K562 (cell line): Measurements from ENCODE around the gene IPO9.

Experiments used
- HIVEP1 ChIP-seq: fragments of 250-450 bp; sonication (Bioruptor Pico); IDR thresholded peaks from 2 replicates; pipeline ENCODE4 v1.4.0; 2020; ENCODE audit warnings: mild to moderate bottlenecking
- MCM3 ChIP-seq: fragments of 450-650 bp; IDR thresholded peaks from 2 replicates; pipeline ENCODE4 v1.6.1; 2016
- POLR2A ChIP-seq: fragments of 450-650 bp; conservative IDR thresholded peaks from 2 replicates; pipeline ENCODE4 v1.6.1; 2016
- RNF2 ChIP-seq: sonication (generic); IDR thresholded peaks from 2 replicates; pipeline ENCODE4 v1.6.1; 2016
- SMAD4 ChIP-seq: fragments of 250-450 bp; sonication (Bioruptor Pico); conservative IDR thresholded peaks from 2 replicates; pipeline ENCODE4 v1.8.0; 2021; ENCODE audit warnings: inconsistent platforms, mild to moderate bottlenecking, moderate library complexity
- ZC3H11A ChIP-seq: IDR thresholded peaks from 2 replicates; pipeline ENCODE4 v1.6.1; 2012; ENCODE audit warnings: low read depth, low read length, improper control_type of control experiment
- TF ChIP-seq, protein P1 (sequence below): sonication (generic); formaldehyde crosslinking; IDR thresholded peaks from 2 replicates; pipeline ENCODE4 v1.8.1; 2023; ENCODE audit warnings: mild to moderate bottlenecking, missing genetic modification reagents
- TF ChIP-seq, protein P2 (sequence below): sonication (generic); formaldehyde crosslinking; IDR thresholded peaks from 2 replicates; pipeline ENCODE4 v1.5.0; 2020; ENCODE audit warnings: missing genetic modification reagents
- TF ChIP-seq, protein P3 (sequence below): fragments of 150-350 bp; conservative IDR thresholded peaks from 2 replicates; pipeline ENCODE4 v1.6.1; 2014; ENCODE audit warnings: low read length
- TF ChIP-seq, protein P4 (sequence below): fragments of 450-650 bp; IDR thresholded peaks from 2 replicates; pipeline ENCODE4 v1.6.1; 2018; ENCODE audit not compliant: partially characterized antibody
- TF ChIP-seq, protein P5 (sequence below): fragments of 450-650 bp; IDR thresholded peaks from one replicate; pipeline ENCODE4 v1.6.1; 2018; ENCODE audit warnings: mild to moderate bottlenecking, moderate library complexity; ENCODE audit not compliant: partially characterized antibody
- TF ChIP-seq, protein P6 (sequence below): fragments of 450-650 bp; formaldehyde crosslinking; IDR thresholded peaks from 2 replicates; pipeline ENCODE4 v1.4.0; 2020; ENCODE audit warnings: mild to moderate bottlenecking, moderate library complexity

DNA sequence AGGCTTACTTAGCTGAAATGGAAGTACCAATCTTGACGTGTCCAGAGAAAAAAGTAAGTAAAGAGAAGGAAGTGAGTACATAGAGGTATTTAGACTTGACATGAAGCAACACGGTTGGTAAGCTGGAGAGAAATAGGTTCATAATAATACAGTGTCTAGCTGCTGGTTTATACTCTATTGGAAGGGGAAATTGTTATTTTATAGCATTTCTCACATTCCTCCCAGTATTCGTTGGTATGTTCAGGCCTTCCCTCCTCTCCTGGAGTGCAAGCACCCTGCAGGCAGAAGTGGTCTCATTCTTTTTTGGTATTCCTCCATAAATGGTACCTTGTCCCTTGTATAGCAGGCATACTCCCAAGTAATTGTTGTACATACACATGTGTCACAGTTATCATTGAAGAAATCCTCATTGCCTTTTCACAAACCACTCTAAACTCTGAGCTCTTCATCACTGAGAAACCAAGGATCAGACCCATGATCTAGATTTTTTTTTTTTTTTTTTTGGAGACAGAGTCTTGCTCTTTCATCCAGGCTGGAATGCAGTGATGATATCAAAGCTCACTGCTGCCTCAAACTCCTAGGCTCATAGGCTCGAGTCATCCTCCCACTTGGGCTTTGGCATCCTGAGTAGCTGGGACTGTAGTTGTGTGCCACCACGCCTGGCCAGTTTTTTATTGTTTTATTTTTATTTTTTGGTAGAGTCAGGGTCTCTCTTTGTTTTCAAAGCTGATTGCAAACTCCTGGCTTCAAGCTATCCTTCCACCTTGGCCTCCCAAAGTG, 9.8 kb upstream of the IPO9 start:
- TF ChIP-seq, protein P1, sequence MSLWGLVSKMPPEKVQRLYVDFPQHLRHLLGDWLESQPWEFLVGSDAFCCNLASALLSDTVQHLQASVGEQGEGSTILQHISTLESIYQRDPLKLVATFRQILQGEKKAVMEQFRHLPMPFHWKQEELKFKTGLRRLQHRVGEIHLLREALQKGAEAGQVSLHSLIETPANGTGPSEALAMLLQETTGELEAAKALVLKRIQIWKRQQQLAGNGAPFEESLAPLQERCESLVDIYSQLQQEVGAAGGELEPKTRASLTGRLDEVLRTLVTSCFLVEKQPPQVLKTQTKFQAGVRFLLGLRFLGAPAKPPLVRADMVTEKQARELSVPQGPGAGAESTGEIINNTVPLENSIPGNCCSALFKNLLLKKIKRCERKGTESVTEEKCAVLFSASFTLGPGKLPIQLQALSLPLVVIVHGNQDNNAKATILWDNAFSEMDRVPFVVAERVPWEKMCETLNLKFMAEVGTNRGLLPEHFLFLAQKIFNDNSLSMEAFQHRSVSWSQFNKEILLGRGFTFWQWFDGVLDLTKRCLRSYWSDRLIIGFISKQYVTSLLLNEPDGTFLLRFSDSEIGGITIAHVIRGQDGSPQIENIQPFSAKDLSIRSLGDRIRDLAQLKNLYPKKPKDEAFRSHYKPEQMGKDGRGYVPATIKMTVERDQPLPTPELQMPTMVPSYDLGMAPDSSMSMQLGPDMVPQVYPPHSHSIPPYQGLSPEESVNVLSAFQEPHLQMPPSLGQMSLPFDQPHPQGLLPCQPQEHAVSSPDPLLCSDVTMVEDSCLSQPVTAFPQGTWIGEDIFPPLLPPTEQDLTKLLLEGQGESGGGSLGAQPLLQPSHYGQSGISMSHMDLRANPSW = no peak
- TF ChIP-seq MCM3 (no peak), SMAD4 (CRISPR knock-in tag) (no peak), POLR2A (no peak), ZC3H11A (no peak), HIVEP1 (CRISPR knock-in tag) (no peak), RNF2 (no peak)
- TF ChIP-seq, protein P2, sequence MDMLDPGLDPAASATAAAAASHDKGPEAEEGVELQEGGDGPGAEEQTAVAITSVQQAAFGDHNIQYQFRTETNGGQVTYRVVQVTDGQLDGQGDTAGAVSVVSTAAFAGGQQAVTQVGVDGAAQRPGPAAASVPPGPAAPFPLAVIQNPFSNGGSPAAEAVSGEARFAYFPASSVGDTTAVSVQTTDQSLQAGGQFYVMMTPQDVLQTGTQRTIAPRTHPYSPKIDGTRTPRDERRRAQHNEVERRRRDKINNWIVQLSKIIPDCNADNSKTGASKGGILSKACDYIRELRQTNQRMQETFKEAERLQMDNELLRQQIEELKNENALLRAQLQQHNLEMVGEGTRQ (CRISPR knock-in tag) = no peak
- TF ChIP-seq, protein P3, sequence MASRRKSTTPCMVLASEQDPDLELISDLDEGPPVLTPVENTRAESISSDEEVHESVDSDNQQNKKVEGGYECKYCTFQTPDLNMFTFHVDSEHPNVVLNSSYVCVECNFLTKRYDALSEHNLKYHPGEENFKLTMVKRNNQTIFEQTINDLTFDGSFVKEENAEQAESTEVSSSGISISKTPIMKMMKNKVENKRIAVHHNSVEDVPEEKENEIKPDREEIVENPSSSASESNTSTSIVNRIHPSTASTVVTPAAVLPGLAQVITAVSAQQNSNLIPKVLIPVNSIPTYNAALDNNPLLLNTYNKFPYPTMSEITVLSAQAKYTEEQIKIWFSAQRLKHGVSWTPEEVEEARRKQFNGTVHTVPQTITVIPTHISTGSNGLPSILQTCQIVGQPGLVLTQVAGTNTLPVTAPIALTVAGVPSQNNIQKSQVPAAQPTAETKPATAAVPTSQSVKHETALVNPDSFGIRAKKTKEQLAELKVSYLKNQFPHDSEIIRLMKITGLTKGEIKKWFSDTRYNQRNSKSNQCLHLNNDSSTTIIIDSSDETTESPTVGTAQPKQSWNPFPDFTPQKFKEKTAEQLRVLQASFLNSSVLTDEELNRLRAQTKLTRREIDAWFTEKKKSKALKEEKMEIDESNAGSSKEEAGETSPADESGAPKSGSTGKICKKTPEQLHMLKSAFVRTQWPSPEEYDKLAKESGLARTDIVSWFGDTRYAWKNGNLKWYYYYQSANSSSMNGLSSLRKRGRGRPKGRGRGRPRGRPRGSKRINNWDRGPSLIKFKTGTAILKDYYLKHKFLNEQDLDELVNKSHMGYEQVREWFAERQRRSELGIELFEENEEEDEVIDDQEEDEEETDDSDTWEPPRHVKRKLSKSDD = no peak
- TF ChIP-seq, protein P4, sequence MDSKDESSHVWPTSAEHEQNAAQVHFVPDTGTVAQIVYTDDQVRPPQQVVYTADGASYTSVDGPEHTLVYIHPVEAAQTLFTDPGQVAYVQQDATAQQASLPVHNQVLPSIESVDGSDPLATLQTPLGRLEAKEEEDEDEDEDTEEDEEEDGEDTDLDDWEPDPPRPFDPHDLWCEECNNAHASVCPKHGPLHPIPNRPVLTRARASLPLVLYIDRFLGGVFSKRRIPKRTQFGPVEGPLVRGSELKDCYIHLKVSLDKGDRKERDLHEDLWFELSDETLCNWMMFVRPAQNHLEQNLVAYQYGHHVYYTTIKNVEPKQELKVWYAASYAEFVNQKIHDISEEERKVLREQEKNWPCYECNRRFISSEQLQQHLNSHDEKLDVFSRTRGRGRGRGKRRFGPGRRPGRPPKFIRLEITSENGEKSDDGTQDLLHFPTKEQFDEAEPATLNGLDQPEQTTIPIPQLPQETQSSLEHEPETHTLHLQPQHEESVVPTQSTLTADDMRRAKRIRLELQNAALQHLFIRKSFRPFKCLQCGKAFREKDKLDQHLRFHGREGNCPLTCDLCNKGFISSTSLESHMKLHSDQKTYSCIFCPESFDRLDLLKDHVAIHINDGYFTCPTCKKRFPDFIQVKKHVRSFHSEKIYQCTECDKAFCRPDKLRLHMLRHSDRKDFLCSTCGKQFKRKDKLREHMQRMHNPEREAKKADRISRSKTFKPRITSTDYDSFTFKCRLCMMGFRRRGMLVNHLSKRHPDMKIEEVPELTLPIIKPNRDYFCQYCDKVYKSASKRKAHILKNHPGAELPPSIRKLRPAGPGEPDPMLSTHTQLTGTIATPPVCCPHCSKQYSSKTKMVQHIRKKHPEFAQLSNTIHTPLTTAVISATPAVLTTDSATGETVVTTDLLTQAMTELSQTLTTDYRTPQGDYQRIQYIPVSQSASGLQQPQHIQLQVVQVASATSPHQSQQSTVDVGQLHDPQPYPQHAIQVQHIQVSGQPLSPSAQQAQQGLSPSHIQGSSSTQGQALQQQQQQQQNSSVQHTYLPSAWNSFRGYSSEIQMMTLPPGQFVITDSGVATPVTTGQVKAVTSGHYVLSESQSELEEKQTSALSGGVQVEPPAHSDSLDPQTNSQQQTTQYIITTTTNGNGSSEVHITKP = no peak
- TF ChIP-seq, protein P5, sequence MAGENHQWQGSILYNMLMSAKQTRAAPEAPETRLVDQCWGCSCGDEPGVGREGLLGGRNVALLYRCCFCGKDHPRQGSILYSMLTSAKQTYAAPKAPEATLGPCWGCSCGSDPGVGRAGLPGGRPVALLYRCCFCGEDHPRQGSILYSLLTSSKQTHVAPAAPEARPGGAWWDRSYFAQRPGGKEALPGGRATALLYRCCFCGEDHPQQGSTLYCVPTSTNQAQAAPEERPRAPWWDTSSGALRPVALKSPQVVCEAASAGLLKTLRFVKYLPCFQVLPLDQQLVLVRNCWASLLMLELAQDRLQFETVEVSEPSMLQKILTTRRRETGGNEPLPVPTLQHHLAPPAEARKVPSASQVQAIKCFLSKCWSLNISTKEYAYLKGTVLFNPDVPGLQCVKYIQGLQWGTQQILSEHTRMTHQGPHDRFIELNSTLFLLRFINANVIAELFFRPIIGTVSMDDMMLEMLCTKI = no peak
- TF ChIP-seq, protein P6, sequence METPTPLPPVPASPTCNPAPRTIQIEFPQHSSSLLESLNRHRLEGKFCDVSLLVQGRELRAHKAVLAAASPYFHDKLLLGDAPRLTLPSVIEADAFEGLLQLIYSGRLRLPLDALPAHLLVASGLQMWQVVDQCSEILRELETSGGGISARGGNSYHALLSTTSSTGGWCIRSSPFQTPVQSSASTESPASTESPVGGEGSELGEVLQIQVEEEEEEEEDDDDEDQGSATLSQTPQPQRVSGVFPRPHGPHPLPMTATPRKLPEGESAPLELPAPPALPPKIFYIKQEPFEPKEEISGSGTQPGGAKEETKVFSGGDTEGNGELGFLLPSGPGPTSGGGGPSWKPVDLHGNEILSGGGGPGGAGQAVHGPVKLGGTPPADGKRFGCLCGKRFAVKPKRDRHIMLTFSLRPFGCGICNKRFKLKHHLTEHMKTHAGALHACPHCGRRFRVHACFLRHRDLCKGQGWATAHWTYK (CRISPR knock-in tag) = no peak
